Measurements from ENCODE around the gene PTH1R.

The PTH1R gene

GRCh38 chr3:46849686-46850467 lies 27.6 kb upstream of the PTH1R start:
- DNase-seq (ENCODE audit: low read depth), result no peak

GRCh38 chr3:46850468-46850779 lies 27.1 kb upstream of the PTH1R start:
- DNase-seq (ENCODE audit: low read depth), result no peak

- DNase-seq (ENCODE audit: low read depth), result no peak
Measured at GRCh38 chr3:46851364-46852333, 25.9 kb upstream of the PTH1R start.

- no peak for DNase-seq (ENCODE audit: low read depth)
Measured at GRCh38 chr3:46852334-46852720, 25.2 kb upstream of the PTH1R start.

- DNase-seq (ENCODE audit: low read depth), result no peak
Measured at GRCh38 chr3:46852839-46853355, 24.6 kb upstream of the PTH1R start.

GRCh38 chr3:46853441-46854415 lies 23.8 kb upstream of the PTH1R start:
- DNase-seq (ENCODE audit: low read depth), result no peak

- DNase-seq (ENCODE audit: low read depth), result no peak
Measured at GRCh38 chr3:46854555-46854991, 22.9 kb upstream of the PTH1R start.

- DNase-seq (ENCODE audit: low read depth), result no peak
Measured at GRCh38 chr3:46856576-46857471, 20.7 kb upstream of the PTH1R start.

- DNase-seq (ENCODE audit: low read depth), result no peak
Measured at GRCh38 chr3:46857485-46858341, 19.8 kb upstream of the PTH1R start.

- DNase-seq (ENCODE audit: low read depth), result no peak
Measured at GRCh38 chr3:46858456-46858855, 19.1 kb upstream of the PTH1R start.

- no peak for DNase-seq (ENCODE audit: low read depth)
Measured at GRCh38 chr3:46859001-46859710, 18.4 kb upstream of the PTH1R start.

- DNase-seq (ENCODE audit: low read depth), result no peak
Measured at GRCh38 chr3:46860017-46860809, 17.3 kb upstream of the PTH1R start.

GRCh38 chr3:46860810-46861604 lies 16.5 kb upstream of the PTH1R start:
- DNase-seq (ENCODE audit: low read depth), result no peak

- DNase-seq (ENCODE audit: low read depth), result no peak
Measured at GRCh38 chr3:46861605-46862368, 15.7 kb upstream of the PTH1R start.

GRCh38 chr3:46862369-46863025 lies 15.0 kb upstream of the PTH1R start:
- DNase-seq (ENCODE audit: low read depth), result no peak

GRCh38 chr3:46863261-46863782 lies 14.2 kb upstream of the PTH1R start, which contains the start of gene MYL3:
TSS of gene MYL3 (minus strand) at chr3:46863444. CDS start at chr3:46863390, 54 bp downstream.
- no peak for DNase-seq (ENCODE audit: low read depth)

Data from activated T-cell treated with anti-CD3 and anti-CD28 coated beads for 1 hour (primary cell).